ENCODE measurements around the gene KAT5.
A peak's percentile ranks its signal among the peaks of the same experiment; 100 is the strongest.
"Not testable (repeated sequence)": the region's sequence is repeated elsewhere in the genome, so short reads cannot be mapped to it uniquely, and the experiment has no call there.

Gene KAT5

GRCh38 chr11:65711785-65712632 lies at the start of gene KAT5:
Gene KAT5, plus strand, starts transcription at chr11:65712252. Its CDS starts 16 bp downstream, at chr11:65712268.
- peak; percentile 99 for FAIRE-seq
- DNase-seq (ENCODE audit: insufficient read length, low spot score): peak; percentile 99

- FAIRE-seq (peak; percentile 98), DNase-seq (ENCODE audit: insufficient read length, low spot score) (peak; percentile 94)
Measured at GRCh38 chr11:65662799-65663638, 49.0 kb upstream of the KAT5 start, which contains the start of gene RELA. Gene RELA, minus strand, starts transcription at chr11:65662916. Its CDS starts 84 bp downstream, at chr11:65662832.

GRCh38 chr11:65663639-65664200 lies 48.3 kb upstream of the KAT5 start:
- DNase-seq (ENCODE audit: insufficient read length, low spot score) (peak; percentile 67), FAIRE-seq (no peak)

GRCh38 chr11:65672180-65672860 lies 39.7 kb upstream of the KAT5 start:
- no peak for DNase-seq (ENCODE audit: insufficient read length, low spot score)
- no peak for FAIRE-seq

- DNase-seq (ENCODE audit: insufficient read length, low spot score): no peak
Measured at GRCh38 chr11:65672982-65673381, 39.1 kb upstream of the KAT5 start.

GRCh38 chr11:65680192-65680743 lies 31.8 kb upstream of the KAT5 start:
- DNase-seq (ENCODE audit: insufficient read length, low spot score) (no peak), FAIRE-seq (no peak)

More at GRCh38 chr11:65672982-65673381, 39.1 kb upstream of the KAT5 start:
- FAIRE-seq: no peak

- not testable (repeated sequence) for FAIRE-seq; DNase-seq (ENCODE audit: insufficient read length, low spot score)
Measured at GRCh38 chr11:65683480-65683879, 28.6 kb upstream of the KAT5 start.

GRCh38 chr11:65685981-65686380 lies 26.1 kb upstream of the KAT5 start:
- no peak for FAIRE-seq

GRCh38 chr11:65691847-65692246 lies 20.2 kb upstream of the KAT5 start:
- DNase-seq (ENCODE audit: insufficient read length, low spot score); FAIRE-seq: not testable (repeated sequence)

More at GRCh38 chr11:65685981-65686380, 26.1 kb upstream of the KAT5 start:
- DNase-seq (ENCODE audit: insufficient read length, low spot score): no peak

GRCh38 chr11:65692367-65692766 lies 19.7 kb upstream of the KAT5 start:
- DNase-seq (ENCODE audit: insufficient read length, low spot score) (no peak), FAIRE-seq (no peak)

- DNase-seq (ENCODE audit: insufficient read length, low spot score) (no peak), FAIRE-seq (no peak)
Measured at GRCh38 chr11:65695459-65696241, 16.4 kb upstream of the KAT5 start.

- DNase-seq (ENCODE audit: insufficient read length, low spot score): no peak
- FAIRE-seq: no peak
Measured at GRCh38 chr11:65696802-65697552, 15.1 kb upstream of the KAT5 start.

- DNase-seq (ENCODE audit: insufficient read length, low spot score) (no peak), FAIRE-seq (peak; percentile 54)
Measured at GRCh38 chr11:65698205-65698604, 13.8 kb upstream of the KAT5 start.

GRCh38 chr11:65699306-65699705 lies 12.7 kb upstream of the KAT5 start:
- FAIRE-seq (no peak), DNase-seq (ENCODE audit: insufficient read length, low spot score) (no peak)

GRCh38 chr11:65700399-65700798 lies 11.7 kb upstream of the KAT5 start:
- DNase-seq (ENCODE audit: insufficient read length, low spot score) (no peak), FAIRE-seq (no peak)

- no peak for FAIRE-seq
- DNase-seq (ENCODE audit: insufficient read length, low spot score): no peak
Measured at GRCh38 chr11:65701686-65702085, 10.4 kb upstream of the KAT5 start.

- FAIRE-seq (no peak), DNase-seq (ENCODE audit: insufficient read length, low spot score) (no peak)
Measured at GRCh38 chr11:65703846-65704245, 8.2 kb upstream of the KAT5 start.

GRCh38 chr11:65706303-65706763 lies 5.7 kb upstream of the KAT5 start:
- DNase-seq (ENCODE audit: insufficient read length, low spot score); FAIRE-seq: not testable (repeated sequence)

All from HTR-8/SVneo (cell line).